ENCODE data around the gene PHACTR3. TPM values are rescaled to one million over a fixed set of nuclear protein-coding genes. Genes with fewer than 3 reads are reported as not detected.
A peak's percentile ranks its signal among the peaks of the same experiment; 100 is the strongest.

Gene PHACTR3
- total RNA-seq, 1 donor, result not detected

GRCh38 chr20:59772931-59773913, 168.9 kb downstream of the PHACTR3 start:
- no peaks in the 10 kb centered on the region for H3K36me3 ChIP-seq (ENCODE audit: insufficient read depth, low read length)
- no peak overlapping the region for H3K4me2 ChIP-seq (ENCODE audit: insufficient read depth, low read length)
- no peaks in the 10 kb centered on the region for H3K9me3 ChIP-seq (ENCODE audit: low read depth, low read length)
- H3K79me2 ChIP-seq (ENCODE audit: insufficient read depth, low read length), result no peaks in the 10 kb centered on the region
- no peaks in the 10 kb centered on the region for H3K27me3 ChIP-seq (ENCODE audit: insufficient read depth, low read length)
- H3K4me1 ChIP-seq (ENCODE audit: insufficient read depth, low read length), result no peaks in the 10 kb centered on the region
- TF ChIP-seq, protein P1, sequence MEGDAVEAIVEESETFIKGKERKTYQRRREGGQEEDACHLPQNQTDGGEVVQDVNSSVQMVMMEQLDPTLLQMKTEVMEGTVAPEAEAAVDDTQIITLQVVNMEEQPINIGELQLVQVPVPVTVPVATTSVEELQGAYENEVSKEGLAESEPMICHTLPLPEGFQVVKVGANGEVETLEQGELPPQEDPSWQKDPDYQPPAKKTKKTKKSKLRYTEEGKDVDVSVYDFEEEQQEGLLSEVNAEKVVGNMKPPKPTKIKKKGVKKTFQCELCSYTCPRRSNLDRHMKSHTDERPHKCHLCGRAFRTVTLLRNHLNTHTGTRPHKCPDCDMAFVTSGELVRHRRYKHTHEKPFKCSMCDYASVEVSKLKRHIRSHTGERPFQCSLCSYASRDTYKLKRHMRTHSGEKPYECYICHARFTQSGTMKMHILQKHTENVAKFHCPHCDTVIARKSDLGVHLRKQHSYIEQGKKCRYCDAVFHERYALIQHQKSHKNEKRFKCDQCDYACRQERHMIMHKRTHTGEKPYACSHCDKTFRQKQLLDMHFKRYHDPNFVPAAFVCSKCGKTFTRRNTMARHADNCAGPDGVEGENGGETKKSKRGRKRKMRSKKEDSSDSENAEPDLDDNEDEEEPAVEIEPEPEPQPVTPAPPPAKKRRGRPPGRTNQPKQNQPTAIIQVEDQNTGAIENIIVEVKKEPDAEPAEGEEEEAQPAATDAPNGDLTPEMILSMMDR (IDR thresholded peaks at IDR 0.05; ENCODE audit: extremely low read depth, low read depth, low read length), result no peak
- peak; percentile 27 for DNase-seq (ENCODE audit: insufficient read length, low spot score, missing footprints)
- no peak overlapping the region for H3K27ac ChIP-seq (ENCODE audit: low read depth, low read length)
- H3K4me3 ChIP-seq (ENCODE audit: insufficient read depth, low read length), result no peak overlapping the region
- H4K20me1 ChIP-seq (ENCODE audit: insufficient read depth, low read length), result no peaks in the 10 kb centered on the region
- H2AFZ ChIP-seq (ENCODE audit: low read length), result no peak overlapping the region

DNA sequence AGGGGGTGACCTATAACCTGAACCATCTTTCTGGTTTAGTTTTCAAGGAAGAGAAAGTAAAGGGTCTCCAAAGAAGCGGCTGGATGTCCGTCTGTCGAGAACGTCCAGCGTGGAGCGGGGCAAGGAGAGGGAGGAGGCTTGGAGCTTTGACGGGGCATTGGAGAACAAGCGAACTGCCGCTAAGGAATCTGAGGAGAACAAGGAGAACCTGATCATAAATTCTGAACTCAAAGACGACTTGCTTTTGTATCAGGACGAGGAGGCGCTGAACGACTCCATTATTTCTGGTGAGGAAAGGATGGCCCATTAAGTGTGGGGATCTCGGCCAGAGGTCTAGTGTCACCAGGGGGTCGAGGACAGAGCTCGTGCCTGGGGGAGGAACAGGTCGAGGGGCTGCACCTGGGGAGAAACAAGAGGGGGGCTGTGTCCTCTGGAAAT, 169.9 kb downstream of the PHACTR3 start:
- DNase-seq (ENCODE audit: insufficient read length, low spot score, missing footprints), result peak; percentile 73
- no peaks in the 10 kb centered on the region for H3K4me1 ChIP-seq (ENCODE audit: insufficient read depth, low read length)
- H3K9me3 ChIP-seq (ENCODE audit: low read depth, low read length), result no peaks in the 10 kb centered on the region
- H3K79me2 ChIP-seq (ENCODE audit: insufficient read depth, low read length), result no peaks in the 10 kb centered on the region
- TF ChIP-seq, protein P1 (IDR thresholded peaks at IDR 0.05; ENCODE audit: extremely low read depth, low read depth, low read length), result no peak
- no peak overlapping the region for H3K4me2 ChIP-seq (ENCODE audit: insufficient read depth, low read length)
- no peaks in the 10 kb centered on the region for H3K27me3 ChIP-seq (ENCODE audit: insufficient read depth, low read length)
- H3K27ac ChIP-seq (ENCODE audit: low read depth, low read length), result no peak overlapping the region
- H3K36me3 ChIP-seq (ENCODE audit: insufficient read depth, low read length), result no peaks in the 10 kb centered on the region
- H3K4me3 ChIP-seq (ENCODE audit: insufficient read depth, low read length), result no peak overlapping the region
- no peaks in the 10 kb centered on the region for H4K20me1 ChIP-seq (ENCODE audit: insufficient read depth, low read length)
- H2AFZ ChIP-seq (ENCODE audit: low read length), result no peak overlapping the region

- DNase-seq (ENCODE audit: insufficient read length, low spot score, missing footprints), result peak; percentile 62
These were observed 170.8 kb downstream of the PHACTR3 start for GRCh38 chr20:59774921-59775686.

More at GRCh38 chr20:59774921-59775686, 170.8 kb downstream of the PHACTR3 start:
- TF ChIP-seq, protein P1 (IDR thresholded peaks at IDR 0.05; ENCODE audit: extremely low read depth, low read depth, low read length), result no peak
- H3K4me1 ChIP-seq (ENCODE audit: insufficient read depth, low read length), result no peaks in the 10 kb centered on the region
- no peak overlapping the region for H3K27ac ChIP-seq (ENCODE audit: low read depth, low read length)
- H2AFZ ChIP-seq (ENCODE audit: low read length), result no peak overlapping the region
- no peak overlapping the region for H3K4me3 ChIP-seq (ENCODE audit: insufficient read depth, low read length)
- no peaks in the 10 kb centered on the region for H3K36me3 ChIP-seq (ENCODE audit: insufficient read depth, low read length)
- H4K20me1 ChIP-seq (ENCODE audit: insufficient read depth, low read length), result no peaks in the 10 kb centered on the region
- H3K4me2 ChIP-seq (ENCODE audit: insufficient read depth, low read length), result no peak overlapping the region
- H3K79me2 ChIP-seq (ENCODE audit: insufficient read depth, low read length), result no peaks in the 10 kb centered on the region
- no peaks in the 10 kb centered on the region for H3K27me3 ChIP-seq (ENCODE audit: insufficient read depth, low read length)
- no peaks in the 10 kb centered on the region for H3K9me3 ChIP-seq (ENCODE audit: low read depth, low read length)

Measured in osteoblast (primary cell).